SK-N-SH treated with all-trans-retinoic acid at 6 μM for 48 hours (cell line): Measurements from ENCODE around the gene PKNOX2.

Experiments
- ARNTL ChIP-seq: fragments of 450-650 bp; formaldehyde crosslinking; IDR thresholded peaks from 2 replicates; pipeline ENCODE4 v1.5.0; 2020; ENCODE audit warnings: low read depth, mild to moderate bottlenecking, moderate library complexity, borderline replicate concordance
- GLIS3 ChIP-seq: fragments of 250-450 bp; sonication (Bioruptor Pico); IDR thresholded peaks from 2 replicates; pipeline ENCODE4 v1.5.0; 2020; ENCODE audit warnings: mild to moderate bottlenecking, moderate library complexity
- ISL1 ChIP-seq: fragments of 250-450 bp; sonication (Bioruptor Pico); IDR thresholded peaks from 2 replicates; pipeline ENCODE4 v2.1.2; 2022; ENCODE audit warnings: mild to moderate bottlenecking, moderate library complexity
- PATZ1 ChIP-seq: fragments of 250-450 bp; sonication (Bioruptor Pico); IDR thresholded peaks from 2 replicates; pipeline ENCODE4 v1.8.0; 2020; ENCODE audit warnings: mild to moderate bottlenecking, moderate library complexity, borderline replicate concordance
- RARB ChIP-seq: fragments of 250-450 bp; sonication (Bioruptor Pico); IDR thresholded peaks from 2 replicates; pipeline ENCODE4 v1.8.0; 2021; ENCODE audit warnings: mild to moderate bottlenecking, moderate library complexity
- TCF4 ChIP-seq: fragments of 250-450 bp; sonication (Bioruptor Pico); IDR thresholded peaks from 2 replicates; pipeline ENCODE4 v1.8.0; 2021; ENCODE audit warnings: mild to moderate bottlenecking, moderate library complexity, borderline replicate concordance
- ZFP30 ChIP-seq: fragments of 450-650 bp; formaldehyde crosslinking; IDR thresholded peaks from 2 replicates; pipeline ENCODE4 v1.5.0; 2022; ENCODE audit warnings: mild to moderate bottlenecking, moderate library complexity
- ZNF565 ChIP-seq: fragments of 450-650 bp; formaldehyde crosslinking; conservative IDR thresholded peaks from 2 replicates; pipeline ENCODE4 v1.5.0; 2020; ENCODE audit warnings: low read depth, mild to moderate bottlenecking, moderate library complexity
- TF ChIP-seq, protein P1 (sequence below): fragments of 250-450 bp; sonication (Bioruptor Pico); IDR thresholded peaks from 2 replicates; pipeline ENCODE4 v1.5.1; 2021; ENCODE audit warnings: mild to moderate bottlenecking, moderate library complexity

DNA sequence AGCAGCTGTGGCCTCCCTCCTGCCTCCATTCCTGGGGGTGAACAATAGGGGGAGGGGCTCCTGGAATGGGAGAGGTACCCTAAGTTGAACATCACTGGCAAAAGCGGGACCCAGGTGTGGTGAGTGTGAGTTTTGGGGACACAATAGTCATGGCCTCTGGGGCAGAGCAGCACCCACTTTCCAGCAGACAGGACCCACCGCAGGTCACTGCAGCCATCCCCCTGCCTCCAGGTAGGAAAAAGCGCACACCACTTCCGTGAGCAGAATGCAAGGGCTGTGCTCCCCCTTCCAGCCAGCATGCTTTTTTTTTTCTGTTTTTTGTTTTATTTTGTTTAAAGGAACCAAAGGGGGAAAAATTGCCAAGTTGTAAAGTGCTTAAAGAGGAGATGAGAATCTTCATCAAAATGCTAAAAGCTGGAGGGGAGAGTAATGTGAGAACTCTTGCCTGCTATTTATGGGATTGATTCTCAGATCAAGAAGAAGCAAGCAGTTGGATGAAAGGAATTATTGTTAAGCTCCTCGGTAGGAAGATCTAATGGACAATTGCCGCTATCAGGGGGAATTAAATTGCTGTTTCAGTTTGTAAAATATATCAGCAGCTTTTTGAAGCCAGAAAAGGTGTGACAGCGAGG is 178.7 kb downstream of the PKNOX2 start:
- TF ChIP-seq ISL1 (CRISPR knock-in tag): no peak
- no peak for TF ChIP-seq GLIS3 (CRISPR knock-in tag)
- TF ChIP-seq TCF4: no peak
- no peak for TF ChIP-seq ZFP30
- no peak for TF ChIP-seq RARB (CRISPR knock-in tag)
- TF ChIP-seq, protein P1, sequence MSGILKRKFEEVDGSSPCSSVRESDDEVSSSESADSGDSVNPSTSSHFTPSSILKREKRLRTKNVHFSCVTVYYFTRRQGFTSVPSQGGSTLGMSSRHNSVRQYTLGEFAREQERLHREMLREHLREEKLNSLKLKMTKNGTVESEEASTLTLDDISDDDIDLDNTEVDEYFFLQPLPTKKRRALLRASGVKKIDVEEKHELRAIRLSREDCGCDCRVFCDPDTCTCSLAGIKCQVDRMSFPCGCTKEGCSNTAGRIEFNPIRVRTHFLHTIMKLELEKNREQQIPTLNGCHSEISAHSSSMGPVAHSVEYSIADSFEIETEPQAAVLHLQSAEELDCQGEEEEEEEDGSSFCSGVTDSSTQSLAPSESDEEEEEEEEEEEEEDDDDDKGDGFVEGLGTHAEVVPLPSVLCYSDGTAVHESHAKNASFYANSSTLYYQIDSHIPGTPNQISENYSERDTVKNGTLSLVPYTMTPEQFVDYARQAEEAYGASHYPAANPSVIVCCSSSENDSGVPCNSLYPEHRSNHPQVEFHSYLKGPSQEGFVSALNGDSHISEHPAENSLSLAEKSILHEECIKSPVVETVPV (CRISPR knock-in tag): no peak
- no peak for TF ChIP-seq ARNTL (CRISPR knock-in tag)
- no peak for TF ChIP-seq ZNF565
- TF ChIP-seq PATZ1 (CRISPR knock-in tag): no peak
